Rectal smooth muscle tissue (tissue), 1 donor: ENCODE measurements around the gene GRIK5.
"Not testable (repeated sequence)": the region's sequence is repeated elsewhere in the genome, so short reads cannot be mapped to it uniquely, and the experiment has no call there.

Experiments
- H3K27ac ChIP-seq: one replicate; pipeline ENCODE4 v1.7.0; 2013; ENCODE audit warnings: low read depth, low read length, inconsistent platforms
- H3K27me3 ChIP-seq: one replicate; pipeline ENCODE4 v1.7.0; 2013; ENCODE audit warnings: low read length; ENCODE audit not compliant: control insufficient read depth, insufficient read depth
- H3K36me3 ChIP-seq: one replicate; pipeline ENCODE4 v1.7.0; 2013; ENCODE audit warnings: low read length; ENCODE audit not compliant: control insufficient read depth, insufficient read depth
- H3K4me1 ChIP-seq: one replicate; pipeline ENCODE4 v1.7.0; 2013; ENCODE audit warnings: low read length; ENCODE audit not compliant: control insufficient read depth, insufficient read depth
- H3K4me3 ChIP-seq: one replicate; pipeline ENCODE4 v1.7.0; 2013; ENCODE audit warnings: low read length
- H3K9ac ChIP-seq: one replicate; pipeline ENCODE4 v1.7.0; 2013; ENCODE audit warnings: low read length

Gene GRIK5

DNA sequence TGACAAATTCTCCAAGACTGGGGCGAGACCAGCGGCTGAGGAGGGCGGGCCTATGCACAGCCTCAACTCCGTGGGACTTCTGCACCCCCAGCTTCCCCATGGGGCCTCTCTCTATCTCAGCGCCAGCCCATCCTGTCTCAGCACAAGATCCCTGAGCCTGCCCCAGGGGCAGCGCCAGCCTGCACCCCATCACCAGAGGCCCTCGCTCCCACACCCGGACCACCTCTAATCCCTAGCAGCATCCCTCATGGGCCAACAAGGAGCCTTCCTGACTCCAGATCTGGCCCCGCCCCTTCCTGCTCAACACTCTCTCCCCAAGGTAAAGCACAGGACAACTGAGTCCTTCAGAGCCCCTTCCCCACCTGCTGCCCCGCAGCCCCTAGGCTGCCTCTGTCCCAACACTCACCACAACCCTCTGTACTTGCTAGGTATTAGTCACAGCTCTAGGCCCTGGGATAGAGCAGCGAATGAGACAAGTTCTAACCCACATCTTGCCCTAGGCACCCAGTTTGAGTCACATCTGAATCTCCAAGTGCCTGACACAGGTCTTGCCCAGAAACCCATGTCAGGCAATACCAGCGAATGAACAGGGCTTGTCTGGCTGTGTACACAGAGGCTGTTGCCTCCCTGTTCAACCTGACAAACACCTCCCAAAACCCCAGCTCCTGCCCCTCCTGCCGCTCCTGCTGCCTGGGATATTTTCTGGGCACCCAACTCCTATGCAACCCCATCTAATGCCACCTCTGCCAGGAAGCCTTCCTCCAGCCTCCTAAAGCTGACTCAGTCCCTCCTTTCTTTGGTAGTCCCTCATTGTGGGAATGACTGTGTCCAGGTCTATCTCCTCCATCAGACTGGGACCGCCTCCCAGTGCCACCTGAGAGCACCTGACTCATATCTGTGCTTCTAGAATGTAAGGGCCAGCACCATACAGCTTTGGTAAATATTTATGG, 18.6 kb downstream of the GRIK5 start:
- Histone ChIP-seq H3K9ac (no peak overlapping the region), H3K27me3 (no peaks in the 10 kb centered on the region), H3K4me1 (no peaks in the 10 kb centered on the region), H3K27ac (no peak overlapping the region), H3K4me3 (no peak overlapping the region), H3K36me3 (peaks cover 3% of the 10 kb centered on the region)

DNA sequence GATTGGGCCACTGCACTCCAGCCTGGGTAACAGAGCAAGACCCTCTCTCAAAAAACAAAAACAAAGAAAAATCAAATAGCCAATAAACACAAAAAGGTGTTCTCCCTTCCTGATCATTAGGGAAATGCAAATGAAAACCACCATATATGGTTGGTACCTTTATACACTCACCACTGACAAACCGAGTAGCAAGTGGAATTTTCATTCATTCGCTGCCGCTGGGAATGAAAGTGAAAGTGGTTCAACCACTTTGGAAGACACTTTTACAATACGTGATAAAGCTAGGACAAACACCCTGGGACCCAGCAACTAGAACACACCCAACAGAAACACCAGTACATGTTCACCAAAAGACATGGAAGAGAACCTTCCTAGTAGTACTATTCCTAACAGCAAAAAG, 21.0 kb downstream of the GRIK5 start:
- Histone ChIP-seq H3K27ac (no peak overlapping the region), H3K9ac (no peak overlapping the region), H3K4me3 (no peak overlapping the region), H3K4me1 (no peaks in the 10 kb centered on the region), H3K36me3 (no peaks in the 10 kb centered on the region), H3K27me3 (no peaks in the 10 kb centered on the region)

- H3K36me3 ChIP-seq = peaks cover 4% of the 10 kb centered on the region
- H3K4me3 ChIP-seq = no peak overlapping the region
- no peaks in the 10 kb centered on the region for H3K4me1 ChIP-seq
- no peaks in the 10 kb centered on the region for H3K27me3 ChIP-seq
- H3K27ac ChIP-seq = no peak overlapping the region
- H3K9ac ChIP-seq = no peak overlapping the region
These were observed 24.4 kb downstream of the GRIK5 start for GRCh38 chr19:42045575-42045974.

GRCh38 chr19:42042455-42043170, 27.4 kb downstream of the GRIK5 start:
- H3K27ac ChIP-seq = no peak overlapping the region
- no peaks in the 10 kb centered on the region for H3K4me1 ChIP-seq
- H3K4me3 ChIP-seq = no peak overlapping the region
- H3K36me3 ChIP-seq = peaks cover 4% of the 10 kb centered on the region
- H3K27me3 ChIP-seq = no peaks in the 10 kb centered on the region
- no peak overlapping the region for H3K9ac ChIP-seq

- not testable (repeated sequence) for H3K36me3 ChIP-seq, H3K4me3 ChIP-seq, H3K4me1 ChIP-seq, H3K9ac ChIP-seq, H3K27me3 ChIP-seq, H3K27ac ChIP-seq
These were observed 29.5 kb downstream of the GRIK5 start for GRCh38 chr19:42040491-42040890.

- H3K4me1 ChIP-seq = no peaks in the 10 kb centered on the region
- H3K27me3 ChIP-seq = no peaks in the 10 kb centered on the region
- peaks cover 4% of the 10 kb centered on the region for H3K36me3 ChIP-seq
- H3K27ac ChIP-seq = no peak overlapping the region
- H3K4me3 ChIP-seq = no peak overlapping the region
- no peak overlapping the region for H3K9ac ChIP-seq
These were observed 30.0 kb downstream of the GRIK5 start for GRCh38 chr19:42040031-42040430.

GRCh38 chr19:42038666-42039065, 31.3 kb downstream of the GRIK5 start:
- Histone ChIP-seq H3K36me3 (peaks cover 4% of the 10 kb centered on the region), H3K9ac (no peak overlapping the region), H3K27me3 (no peaks in the 10 kb centered on the region), H3K27ac (no peak overlapping the region), H3K4me3 (no peak overlapping the region), H3K4me1 (no peaks in the 10 kb centered on the region)

GRCh38 chr19:42037649-42038048, 32.4 kb downstream of the GRIK5 start:
- H3K9ac ChIP-seq = no peak overlapping the region

GRCh38 chr19:42034640-42035391, 35.2 kb downstream of the GRIK5 start:
- not testable (repeated sequence) for H3K9ac ChIP-seq

More at GRCh38 chr19:42037649-42038048, 32.4 kb downstream of the GRIK5 start:
- H3K36me3 ChIP-seq = peaks cover 4% of the 10 kb centered on the region
- no peaks in the 10 kb centered on the region for H3K4me1 ChIP-seq
- H3K27me3 ChIP-seq = no peaks in the 10 kb centered on the region
- H3K27ac ChIP-seq = no peak overlapping the region
- H3K4me3 ChIP-seq = no peak overlapping the region

GRCh38 chr19:42033413-42033812, 36.6 kb downstream of the GRIK5 start:
- Histone ChIP-seq H3K36me3 (no peaks in the 10 kb centered on the region), H3K27ac (no peak overlapping the region), H3K4me3 (no peak overlapping the region), H3K9ac (no peak overlapping the region), H3K4me1 (no peaks in the 10 kb centered on the region), H3K27me3 (no peaks in the 10 kb centered on the region)

More at GRCh38 chr19:42034640-42035391, 35.2 kb downstream of the GRIK5 start:
- H3K36me3 ChIP-seq, H3K27me3 ChIP-seq, H3K4me3 ChIP-seq, H3K4me1 ChIP-seq, H3K27ac ChIP-seq: not testable (repeated sequence)

GRCh38 chr19:42032431-42032830, 37.6 kb downstream of the GRIK5 start:
- Histone ChIP-seq H3K4me3 (no peak overlapping the region), H3K4me1 (no peaks in the 10 kb centered on the region), H3K36me3 (no peaks in the 10 kb centered on the region), H3K27ac (no peak overlapping the region), H3K27me3 (no peaks in the 10 kb centered on the region), H3K9ac (no peak overlapping the region)
